ENCODE data around the gene MYOF.
"Not testable (repeated sequence)": the region's sequence is repeated elsewhere in the genome, so short reads cannot be mapped to it uniquely, and the experiment has no call there.

The MYOF gene

GRCh38 chr10:93379731-93380575 is 102.2 kb downstream of the MYOF start:
- DNase-seq = no peak

- no peak for DNase-seq
Measured at GRCh38 chr10:93378997-93379730, 103.0 kb downstream of the MYOF start.

- no peak for DNase-seq
Measured at GRCh38 chr10:93378039-93378438, 104.1 kb downstream of the MYOF start.

DNA sequence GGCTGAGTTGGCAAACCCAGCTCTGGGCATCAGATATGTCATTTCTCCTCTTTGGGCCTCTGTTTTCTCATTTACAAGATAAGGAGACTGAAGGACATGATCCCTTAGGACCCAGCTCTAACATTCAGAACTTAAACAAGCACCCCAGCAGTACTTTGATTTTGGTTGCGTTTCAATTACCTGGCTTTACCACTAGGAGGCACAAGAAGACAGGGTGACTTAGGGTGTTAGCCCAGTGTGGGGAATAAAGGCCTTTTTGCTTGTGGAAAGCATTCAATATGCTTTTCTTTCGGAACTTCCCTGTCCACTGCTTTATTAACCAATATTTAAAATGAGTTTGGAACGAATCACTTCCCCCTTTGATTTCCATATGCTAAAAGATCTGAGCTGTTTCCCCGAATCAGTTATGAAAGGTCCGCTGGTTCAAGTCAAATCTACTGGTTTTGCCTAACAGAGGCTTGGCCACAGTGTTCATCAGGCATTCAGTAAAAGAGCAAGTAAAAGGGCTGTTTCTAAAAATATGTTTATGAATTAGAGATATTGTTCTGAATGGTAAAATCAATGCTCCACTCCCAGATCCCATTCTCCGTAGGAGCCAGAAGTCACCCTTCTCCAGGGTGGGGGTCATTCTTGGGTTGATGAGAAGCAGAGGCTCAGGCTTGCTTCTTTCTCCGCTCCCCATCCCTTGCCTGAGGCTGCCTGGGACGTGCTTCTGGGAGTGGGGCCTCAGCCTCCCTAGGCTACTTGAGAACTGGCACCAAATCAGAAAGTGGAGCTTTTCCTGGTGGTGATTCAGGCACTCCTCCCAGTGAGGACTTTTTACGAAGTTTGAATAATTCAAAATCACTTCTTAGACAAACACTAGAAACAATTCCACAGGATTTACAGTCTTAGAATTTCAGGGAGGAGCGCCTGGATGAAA is 105.5 kb downstream of the MYOF start:
- no peak for DNase-seq

DNA sequence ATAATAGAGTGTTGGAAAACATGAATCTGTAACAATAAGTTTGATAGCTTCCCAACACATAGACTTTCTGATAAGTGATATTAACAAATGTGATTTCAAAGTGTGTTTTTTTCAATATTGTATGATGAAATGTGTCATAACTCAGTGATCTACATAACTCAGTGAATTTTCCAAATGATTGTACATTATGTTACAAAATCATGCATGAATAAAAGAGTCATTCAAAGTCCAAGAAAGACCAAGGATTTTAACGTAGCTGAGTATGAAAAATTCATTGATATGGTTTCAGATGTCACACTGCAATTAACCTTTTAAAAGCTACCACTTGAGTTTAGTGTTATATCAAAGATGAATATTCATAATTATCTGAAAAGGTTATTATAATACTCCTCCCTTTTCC is 111.2 kb downstream of the MYOF start:
- DNase-seq = no peak

- no peak for DNase-seq
Measured at GRCh38 chr10:93369588-93370164, 112.5 kb downstream of the MYOF start.

- no peak for DNase-seq
Measured at GRCh38 chr10:93368210-93368609, 113.9 kb downstream of the MYOF start.

- DNase-seq = no peak
Measured at GRCh38 chr10:93367664-93368063, 114.5 kb downstream of the MYOF start.

DNA sequence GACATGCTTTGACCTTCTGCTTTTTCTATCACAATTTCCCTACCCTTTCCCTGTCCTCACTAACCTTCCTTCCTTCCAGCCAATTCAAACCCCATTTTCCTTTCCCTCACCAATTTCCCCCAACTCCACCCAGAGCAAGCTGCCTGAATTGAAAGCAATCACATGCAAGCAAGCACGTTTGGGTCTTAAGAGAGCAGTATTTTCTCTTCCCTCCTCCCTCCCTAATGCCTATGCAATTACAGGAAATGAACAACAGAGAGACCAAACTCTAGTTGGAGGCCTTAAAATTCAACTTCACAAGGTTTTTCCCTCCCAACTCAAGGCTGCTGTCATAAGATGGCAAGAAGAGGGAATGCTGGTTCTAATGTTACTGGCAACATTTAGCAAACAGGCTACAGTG is 117.2 kb downstream of the MYOF start:
- DNase-seq = no peak

GRCh38 chr10:93363891-93364648 is 118.1 kb downstream of the MYOF start:
- DNase-seq = no peak

DNA sequence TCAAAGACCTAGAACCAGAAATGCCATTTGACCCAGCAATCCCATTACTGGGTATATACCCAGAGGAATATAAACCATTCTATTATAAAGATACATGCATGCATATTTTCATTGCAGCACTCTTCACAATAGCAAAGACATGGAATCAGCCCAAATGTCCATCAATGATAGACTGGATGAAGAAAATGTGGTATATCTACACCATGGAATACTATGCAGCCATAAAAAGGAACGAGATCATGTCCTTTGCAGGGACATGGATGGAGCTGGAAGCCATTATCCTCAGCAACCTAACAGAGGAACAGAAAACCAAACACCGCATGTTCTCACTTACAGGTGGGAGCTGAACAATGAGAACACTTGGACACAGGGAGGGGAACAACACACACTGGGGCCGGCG is 123.7 kb downstream of the MYOF start:
- DNase-seq = not testable (repeated sequence)

GRCh38 chr10:93357680-93358079 is 124.5 kb downstream of the MYOF start:
- no peak for DNase-seq

GRCh38 chr10:93356516-93356915 is 125.6 kb downstream of the MYOF start:
- no peak for DNase-seq

DNA sequence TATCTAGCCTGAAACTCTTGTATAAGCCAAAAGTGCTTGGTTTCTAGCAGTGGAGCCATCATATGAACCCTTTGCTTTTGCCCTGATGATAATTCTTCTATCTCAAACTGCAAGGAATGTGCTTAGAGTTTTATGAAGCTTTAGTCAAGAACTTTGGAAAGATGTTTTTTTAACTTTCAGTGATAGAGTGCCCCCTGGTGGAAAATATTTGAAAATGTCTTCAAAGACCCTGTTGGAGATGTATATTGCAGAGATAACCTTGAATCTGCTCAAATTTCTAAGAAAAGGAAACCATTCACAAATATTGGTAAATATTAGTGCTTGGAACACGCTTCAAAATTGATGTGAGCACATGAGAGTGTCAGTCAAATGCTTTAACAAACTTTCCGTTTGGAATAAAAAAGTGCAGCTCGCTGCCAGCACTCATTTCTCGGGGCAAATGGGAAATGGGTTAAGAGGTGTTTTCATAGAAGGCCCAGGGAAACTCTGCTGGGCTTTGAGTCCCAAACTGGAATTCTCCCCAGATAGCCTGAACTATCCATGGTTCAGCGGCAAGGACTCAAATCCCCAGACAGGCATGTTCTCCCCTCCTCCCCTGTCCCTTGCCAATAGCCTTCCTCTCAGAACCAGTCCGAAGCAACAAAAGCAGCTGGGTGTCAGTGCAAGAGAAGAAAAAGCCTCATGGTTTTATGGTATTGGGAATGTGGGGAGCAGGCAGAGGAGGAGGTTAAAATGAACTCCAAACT is 129.3 kb downstream of the MYOF start:
- DNase-seq = no peak

GRCh38 chr10:93346694-93347093 is 135.4 kb downstream of the MYOF start:
- no peak for DNase-seq

DNA sequence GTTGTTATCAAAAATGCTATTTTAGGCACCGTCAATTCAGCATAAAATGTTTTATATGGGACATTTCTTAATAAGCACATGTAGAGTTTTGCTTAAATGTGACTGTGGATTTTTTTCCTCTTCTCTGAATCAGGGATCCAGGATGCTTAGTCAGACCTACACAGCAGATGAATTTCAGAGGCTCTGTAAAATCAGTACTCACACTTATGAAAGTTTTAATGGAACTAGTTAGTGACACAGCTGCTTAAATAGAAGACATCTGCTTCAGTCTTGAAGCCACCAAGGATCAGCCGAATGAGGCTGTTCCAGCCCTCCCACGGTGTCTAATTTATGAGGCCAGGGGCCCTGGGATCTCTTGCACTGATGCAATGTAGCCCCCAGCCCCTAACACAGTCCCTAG is 136.0 kb downstream of the MYOF start:
- DNase-seq = no peak

DNA sequence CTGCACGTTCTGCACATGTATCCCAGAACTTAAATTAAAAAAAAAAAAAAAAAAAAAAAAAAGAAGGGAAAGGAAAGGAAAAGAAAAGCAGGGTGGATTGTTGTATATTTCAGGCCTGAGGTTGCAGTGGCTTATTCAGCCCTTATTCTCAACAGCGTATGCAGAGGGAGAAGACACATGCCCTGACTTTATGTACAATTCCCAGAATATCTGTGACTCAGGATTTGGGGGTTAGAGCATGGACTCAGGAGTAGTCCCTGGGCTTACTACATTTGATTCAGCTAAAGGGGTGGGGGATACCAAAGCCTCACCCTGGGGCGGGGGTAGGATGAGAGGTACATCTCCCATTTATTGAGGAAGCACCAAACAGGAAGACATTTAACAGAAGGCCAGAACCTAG is 137.4 kb downstream of the MYOF start:
- no peak for DNase-seq

GRCh38 chr10:93342921-93343320 is 139.2 kb downstream of the MYOF start:
- no peak for DNase-seq

- DNase-seq = no peak
Measured at GRCh38 chr10:93342366-93342765, 139.8 kb downstream of the MYOF start.

GRCh38 chr10:93337309-93337721 is 144.8 kb downstream of the MYOF start:
- no peak for DNase-seq

DNA sequence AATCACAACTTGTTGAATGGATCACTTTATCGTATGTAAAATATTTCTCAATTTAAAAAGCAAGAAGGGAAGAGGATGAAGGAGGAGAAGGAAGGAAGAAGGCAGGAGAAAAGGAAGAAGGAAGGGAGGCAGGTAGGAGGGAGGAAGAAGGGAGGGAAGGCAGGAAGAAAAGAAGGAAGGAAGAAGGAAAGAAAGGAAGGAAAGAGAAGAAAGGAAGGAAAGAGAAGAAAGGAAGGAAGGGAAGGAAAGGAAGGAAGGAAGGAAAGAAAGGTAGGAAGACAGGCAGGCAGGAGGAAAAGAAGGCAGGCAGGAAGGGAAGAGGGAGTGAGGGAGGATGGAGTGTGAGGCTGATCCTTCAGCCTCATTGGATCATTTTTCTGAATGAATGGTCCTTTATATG is 145.5 kb downstream of the MYOF start:
- DNase-seq = no peak

Measured in SIG-M5 (cell line).